KMS-11 (cell line): ENCODE measurements around the gene S100A1.
A peak's percentile ranks its signal among the peaks of the same experiment; 100 is the strongest.

Experiments used
- H2AFZ ChIP-seq: fragments of 200-600 bp; sonication (generic); 2 replicates; pipeline ENCODE4 v1.6.1; 2016; ENCODE audit warnings: antibody characterized with exemption, mixed run types, low read depth
- H3K27ac ChIP-seq: fragments of 200-600 bp; sonication (generic); 2 replicates; pipeline ENCODE4 v1.6.1; 2016; ENCODE audit warnings: mild to moderate bottlenecking, mixed run types
- H3K27me3 ChIP-seq: fragments of 200-600 bp; sonication (generic); 2 replicates; pipeline ENCODE4 v1.6.1; 2017; ENCODE audit warnings: mild to moderate bottlenecking, low read depth, mixed run types, moderate library complexity; ENCODE audit not compliant: insufficient read depth
- H3K36me3 ChIP-seq: fragments of 200-600 bp; sonication (generic); 2 replicates; pipeline ENCODE4 v1.6.1; 2017; ENCODE audit warnings: mild to moderate bottlenecking, mixed run types; ENCODE audit not compliant: insufficient read depth
- H3K4me1 ChIP-seq: fragments of 200-600 bp; sonication (generic); 2 replicates; pipeline ENCODE4 v1.6.1; 2016; ENCODE audit warnings: mild to moderate bottlenecking, low read depth, mixed run types; ENCODE audit not compliant: poor library complexity, severe bottlenecking
- H3K4me2 ChIP-seq: fragments of 200-600 bp; sonication (generic); 2 replicates; pipeline ENCODE4 v1.7.0; 2016; ENCODE audit warnings: mild to moderate bottlenecking, mixed run types
- H3K4me3 ChIP-seq: fragments of 200-600 bp; sonication (generic); IDR thresholded peaks from 2 replicates; pipeline ENCODE4 v1.6.1; 2017; ENCODE audit warnings: low read depth, low read length, mixed read lengths; ENCODE audit not compliant: insufficient read depth
- H3K79me2 ChIP-seq: fragments of 200-600 bp; sonication (generic); 2 replicates; pipeline ENCODE4 v1.6.1; 2016; ENCODE audit warnings: low read depth, mixed run types; ENCODE audit not compliant: insufficient read depth
- H3K9ac ChIP-seq: fragments of 200-600 bp; sonication (generic); 2 replicates; pipeline ENCODE4 v1.6.1; 2016; ENCODE audit warnings: mild to moderate bottlenecking, mixed run types
- H4K20me1 ChIP-seq: fragments of 200-600 bp; sonication (generic); 2 replicates; pipeline ENCODE4 v1.6.1; 2016; ENCODE audit warnings: mild to moderate bottlenecking, mixed run types; ENCODE audit not compliant: insufficient read depth
- TF ChIP-seq, protein P1 (sequence below): fragments of 200-600 bp; sonication (generic); conservative IDR thresholded peaks from 2 replicates; pipeline ENCODE4 v1.6.1; 2017; ENCODE audit warnings: low read depth, mild to moderate bottlenecking, antibody characterized with exemption, low read length, moderate library complexity, mixed read lengths

S100A1 gene

DNA sequence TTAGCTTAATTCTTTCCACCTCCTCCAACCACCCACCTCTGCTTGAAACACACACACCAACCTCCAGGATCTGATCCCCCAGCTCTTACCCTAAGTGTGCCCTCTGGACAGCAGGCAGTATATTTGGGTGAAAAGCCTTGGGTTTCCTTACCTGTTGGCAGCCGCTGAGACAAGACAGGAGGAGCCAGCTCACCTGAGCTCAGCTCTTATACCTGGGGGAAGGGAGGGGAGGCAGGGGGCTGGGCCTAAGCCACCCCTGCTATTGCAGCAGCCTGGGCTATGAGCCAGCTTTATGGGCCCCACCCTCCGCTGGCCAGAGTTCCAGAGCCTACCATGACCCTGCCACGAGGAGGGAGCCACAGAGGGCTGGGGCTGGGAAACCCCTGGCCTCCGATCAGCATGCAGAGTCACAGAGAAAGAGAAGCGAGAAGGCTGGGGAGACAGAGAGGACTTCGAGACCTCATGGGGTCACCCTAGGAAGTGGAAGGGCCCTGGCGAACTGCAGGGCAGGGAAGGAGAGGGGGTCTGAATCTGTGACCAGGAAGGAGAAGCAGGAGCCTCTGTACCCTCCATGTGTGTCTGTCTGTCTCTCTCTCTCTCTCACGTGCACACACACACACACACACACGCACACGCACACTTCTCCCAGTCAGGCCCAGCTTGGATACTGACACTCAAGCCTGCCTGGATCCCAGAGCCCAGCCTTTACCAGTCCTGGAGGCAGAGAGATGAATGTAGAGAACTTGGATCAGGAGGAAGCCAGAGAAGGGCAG lies 11.9 kb upstream of the S100A1 start, which contains the start of gene S100A14:
Gene S100A14 (minus strand): TSS at position 182 of the 773 bp plus-strand sequence. CDS start 467 bp downstream, outside the sequence.
- H3K36me3 ChIP-seq = no peaks in the 10 kb centered on the region
- H3K79me2 ChIP-seq = no peaks in the 10 kb centered on the region
- H3K9ac ChIP-seq = no peak within 1 kb of the TSS
- TF ChIP-seq, protein P1, sequence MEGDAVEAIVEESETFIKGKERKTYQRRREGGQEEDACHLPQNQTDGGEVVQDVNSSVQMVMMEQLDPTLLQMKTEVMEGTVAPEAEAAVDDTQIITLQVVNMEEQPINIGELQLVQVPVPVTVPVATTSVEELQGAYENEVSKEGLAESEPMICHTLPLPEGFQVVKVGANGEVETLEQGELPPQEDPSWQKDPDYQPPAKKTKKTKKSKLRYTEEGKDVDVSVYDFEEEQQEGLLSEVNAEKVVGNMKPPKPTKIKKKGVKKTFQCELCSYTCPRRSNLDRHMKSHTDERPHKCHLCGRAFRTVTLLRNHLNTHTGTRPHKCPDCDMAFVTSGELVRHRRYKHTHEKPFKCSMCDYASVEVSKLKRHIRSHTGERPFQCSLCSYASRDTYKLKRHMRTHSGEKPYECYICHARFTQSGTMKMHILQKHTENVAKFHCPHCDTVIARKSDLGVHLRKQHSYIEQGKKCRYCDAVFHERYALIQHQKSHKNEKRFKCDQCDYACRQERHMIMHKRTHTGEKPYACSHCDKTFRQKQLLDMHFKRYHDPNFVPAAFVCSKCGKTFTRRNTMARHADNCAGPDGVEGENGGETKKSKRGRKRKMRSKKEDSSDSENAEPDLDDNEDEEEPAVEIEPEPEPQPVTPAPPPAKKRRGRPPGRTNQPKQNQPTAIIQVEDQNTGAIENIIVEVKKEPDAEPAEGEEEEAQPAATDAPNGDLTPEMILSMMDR = no peak
- no peak within 1 kb of the TSS for H3K27ac ChIP-seq
- H3K4me2 ChIP-seq = no peak within 1 kb of the TSS
- H4K20me1 ChIP-seq = no peaks in the 10 kb centered on the region
- no peak within 1 kb of the TSS for H2AFZ ChIP-seq
- no peaks in the 10 kb centered on the region for H3K27me3 ChIP-seq
- no peaks in the 10 kb centered on the region for H3K4me1 ChIP-seq
- H3K4me3 ChIP-seq = no peak within 1 kb of the TSS

DNA sequence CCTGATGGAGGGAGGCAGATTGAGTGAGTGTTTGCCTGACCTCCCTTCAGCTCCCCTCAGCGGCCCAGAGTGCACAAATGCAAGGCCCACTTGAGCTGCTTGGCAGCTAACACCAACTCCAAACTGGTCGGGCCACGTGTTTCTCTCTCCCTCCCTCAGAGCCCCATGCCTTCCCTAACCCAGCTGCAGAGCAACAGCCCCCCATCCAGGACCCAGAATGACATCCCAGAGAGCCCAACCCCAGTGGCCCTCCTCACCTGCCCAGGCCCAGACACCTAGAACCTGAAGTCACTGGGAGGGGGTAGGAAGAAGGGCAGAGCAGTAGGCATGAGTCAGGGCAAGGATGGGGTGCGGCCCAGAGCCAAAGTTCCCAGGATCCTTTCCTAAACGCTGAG lies 11.3 kb upstream of the S100A1 start:
- Histone ChIP-seq H3K79me2 (no peaks in the 10 kb centered on the region), H3K36me3 (no peaks in the 10 kb centered on the region), H4K20me1 (no peaks in the 10 kb centered on the region), H3K4me3 (no peak overlapping the region), H3K27me3 (no peaks in the 10 kb centered on the region), H3K27ac (no peak overlapping the region), H3K9ac (no peak overlapping the region), H2AFZ (no peak overlapping the region), H3K4me1 (no peaks in the 10 kb centered on the region), H3K4me2 (no peak overlapping the region)
- TF ChIP-seq, protein P1 = 0 out of 2 replicates have a peak, but pooled peaks have one; percentile 4

DNA sequence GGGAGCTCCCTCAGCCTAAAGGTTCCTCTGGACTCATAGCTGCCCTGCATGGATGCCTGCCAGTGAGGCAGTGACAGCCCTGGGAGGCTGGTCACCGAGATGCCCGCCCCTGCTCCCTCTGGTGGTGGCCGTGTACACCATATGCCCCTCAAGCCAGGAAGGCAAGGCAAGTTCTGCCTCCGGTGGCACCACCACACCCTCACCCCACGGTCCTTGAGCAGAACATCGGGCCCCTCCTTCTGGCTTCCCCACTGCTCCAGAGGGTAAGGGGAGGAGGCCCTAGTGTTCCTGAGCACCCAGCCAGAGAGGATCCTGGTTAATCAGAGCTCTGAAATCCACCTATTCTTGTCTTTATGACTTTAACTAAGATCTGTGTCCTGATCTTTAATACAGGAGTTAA lies 10.6 kb upstream of the S100A1 start:
- Histone ChIP-seq H2AFZ (0 out of 2 replicates have a peak overlapping the region, but pooled peaks have one; percentile 2), H3K4me2 (no peak overlapping the region), H3K4me1 (no peaks in the 10 kb centered on the region), H4K20me1 (no peaks in the 10 kb centered on the region), H3K9ac (no peak overlapping the region), H3K4me3 (no peak overlapping the region), H3K36me3 (no peaks in the 10 kb centered on the region), H3K79me2 (no peaks in the 10 kb centered on the region), H3K27me3 (no peaks in the 10 kb centered on the region), H3K27ac (no peak overlapping the region)
- TF ChIP-seq, protein P1 = 0 out of 2 replicates have a peak, but pooled peaks have one; percentile 21

DNA sequence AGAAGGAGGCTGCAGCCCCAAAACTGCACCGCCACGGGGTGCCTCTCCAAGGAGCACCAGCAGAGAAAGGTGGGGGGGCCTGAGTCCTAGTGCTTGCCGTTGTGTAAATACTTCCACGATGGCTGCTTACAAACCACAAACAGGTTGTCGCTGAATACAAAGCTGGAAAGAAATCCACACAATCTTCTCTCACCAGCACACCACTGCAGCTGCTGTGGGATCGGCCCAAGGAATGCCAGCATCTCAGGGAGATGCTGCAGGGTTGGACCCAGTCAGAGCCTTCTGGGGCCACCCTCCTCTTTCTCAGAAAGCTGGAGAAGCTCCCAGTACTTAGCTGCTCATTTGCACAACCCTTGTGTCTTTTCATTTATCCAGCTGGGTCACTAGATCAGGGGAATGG lies 9.1 kb upstream of the S100A1 start:
- Histone ChIP-seq H3K36me3 (no peaks in the 10 kb centered on the region), H3K9ac (no peak overlapping the region), H3K4me1 (no peaks in the 10 kb centered on the region), H3K4me3 (no peak overlapping the region), H3K4me2 (no peak overlapping the region), H3K27me3 (no peaks in the 10 kb centered on the region), H3K79me2 (no peaks in the 10 kb centered on the region), H4K20me1 (no peaks in the 10 kb centered on the region), H2AFZ (no peak overlapping the region), H3K27ac (no peak overlapping the region)
- TF ChIP-seq, protein P1 = no peak
